ENCODE measurements around the gene FOXM1.

FOXM1 gene

DNA sequence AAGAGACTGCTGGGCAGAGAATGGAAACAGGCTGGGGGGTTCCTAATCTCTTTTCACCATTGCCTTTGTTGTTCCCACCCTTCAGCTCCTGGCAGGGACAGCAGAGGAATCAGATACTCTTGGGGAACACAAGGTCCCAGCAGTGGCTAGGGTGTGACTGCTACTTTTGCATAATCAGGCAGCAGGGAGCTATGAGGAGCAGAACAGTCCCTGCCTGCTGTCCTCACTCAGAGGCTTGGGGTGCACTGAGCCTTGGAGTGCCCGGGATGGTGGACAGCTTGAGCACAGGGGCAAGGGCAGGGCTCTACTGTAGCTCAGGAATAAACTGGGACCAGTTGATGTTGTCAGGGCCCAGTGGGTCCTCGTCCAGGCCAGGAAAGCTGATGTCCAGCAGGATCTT lies 18.6 kb downstream of the FOXM1 start:
- Histone ChIP-seq H3K4me3 (ENCODE audit: insufficient read depth, low read depth, low read length) (no peak overlapping the region), H3K4me1 (ENCODE audit: control insufficient read depth, insufficient read depth, low read length) (peaks cover 19% of the 10 kb centered on the region), H3K36me3 (ENCODE audit: control insufficient read depth, insufficient read depth, low read length) (peaks cover 33% of the 10 kb centered on the region), H3K27ac (ENCODE audit: insufficient read depth, low read depth, low read length, poor library complexity, severe bottlenecking) (no peak overlapping the region), H3K9me3 (ENCODE audit: control insufficient read depth, low read length) (no peaks in the 10 kb centered on the region), H3K27me3 (ENCODE audit: control insufficient read depth, insufficient read depth, low read length, poor library complexity, severe bottlenecking) (no peaks in the 10 kb centered on the region)
- 87 to 88% methylated on average over 2 of the region's 2 CpGs for WGBS, 2 experiments

DNA sequence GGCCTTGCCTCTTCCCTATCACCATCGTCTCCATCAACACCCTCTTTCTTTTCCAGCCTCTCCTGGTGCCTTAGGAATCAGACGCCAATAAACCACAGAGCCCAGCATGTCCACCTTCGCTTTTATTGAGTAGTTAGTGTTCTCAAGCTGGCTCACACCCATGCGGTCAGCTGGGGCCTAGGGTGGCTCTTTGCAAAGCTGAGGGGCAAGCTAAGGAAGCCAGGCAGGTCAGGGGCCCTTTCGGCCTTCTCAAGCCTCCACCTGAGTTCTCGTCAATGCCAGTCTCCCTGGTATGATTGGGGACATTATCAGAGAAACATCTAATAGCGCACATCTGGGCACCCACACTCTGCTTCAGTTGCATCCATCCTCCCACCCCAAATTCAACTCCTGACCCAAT lies 19.4 kb downstream of the FOXM1 start:
- Histone ChIP-seq H3K9me3 (ENCODE audit: control insufficient read depth, low read length) (no peaks in the 10 kb centered on the region), H3K36me3 (ENCODE audit: control insufficient read depth, insufficient read depth, low read length) (peaks cover 26% of the 10 kb centered on the region), H3K4me3 (ENCODE audit: insufficient read depth, low read depth, low read length) (no peak overlapping the region), H3K27me3 (ENCODE audit: control insufficient read depth, insufficient read depth, low read length, poor library complexity, severe bottlenecking) (no peaks in the 10 kb centered on the region), H3K27ac (ENCODE audit: insufficient read depth, low read depth, low read length, poor library complexity, severe bottlenecking) (no peak overlapping the region), H3K4me1 (ENCODE audit: control insufficient read depth, insufficient read depth, low read length) (peaks cover 19% of the 10 kb centered on the region)
- 92 to 95% methylated on average over 7 of the region's 7 CpGs for WGBS, 2 experiments

GRCh38 chr12:2857021-2857431 lies 19.9 kb downstream of the FOXM1 start, which contains the start of gene TEX52:
TEX52 (minus strand) TSS chr12:2857039; CDS start chr12:2857026, 13 bp downstream.
- no peaks in the 10 kb centered on the region for H3K27me3 ChIP-seq (ENCODE audit: control insufficient read depth, insufficient read depth, low read length, poor library complexity, severe bottlenecking)
- H3K4me3 ChIP-seq (ENCODE audit: insufficient read depth, low read depth, low read length), result no peak within 1 kb of the TSS
- no peaks in the 10 kb centered on the region for H3K9me3 ChIP-seq (ENCODE audit: control insufficient read depth, low read length)
- peak within 1 kb of the TSS; percentile 63 for H3K27ac ChIP-seq (ENCODE audit: insufficient read depth, low read depth, low read length, poor library complexity, severe bottlenecking)
- H3K4me1 ChIP-seq (ENCODE audit: control insufficient read depth, insufficient read depth, low read length), result peaks cover 19% of the 10 kb centered on the region
- 76 to 77% methylated on average over 3 of the region's 3 CpGs for WGBS, 2 experiments
- H3K36me3 ChIP-seq (ENCODE audit: control insufficient read depth, insufficient read depth, low read length), result peaks cover 25% of the 10 kb centered on the region

DNA sequence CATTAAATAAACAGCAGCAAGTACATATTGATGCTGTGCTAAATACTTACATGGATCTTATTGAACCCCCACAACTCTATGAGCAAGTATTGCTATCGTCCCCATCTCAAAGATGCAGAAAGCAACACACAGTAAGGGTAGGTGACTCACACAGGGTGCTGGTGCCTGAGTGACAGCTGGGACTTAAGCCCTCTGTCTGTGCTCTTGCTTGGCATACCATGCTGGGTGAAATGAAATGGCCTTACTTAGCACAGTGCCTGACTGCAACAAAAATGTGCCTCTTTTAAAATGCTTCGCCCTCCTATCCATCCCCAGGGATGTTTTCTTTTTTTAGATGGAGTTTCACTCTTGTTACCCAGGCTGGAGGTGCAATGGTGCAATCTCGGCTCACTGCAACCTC lies 20.9 kb downstream of the FOXM1 start:
- Histone ChIP-seq H3K4me1 (ENCODE audit: control insufficient read depth, insufficient read depth, low read length) (peaks cover 19% of the 10 kb centered on the region), H3K27ac (ENCODE audit: insufficient read depth, low read depth, low read length, poor library complexity, severe bottlenecking) (no peak overlapping the region), H3K9me3 (ENCODE audit: control insufficient read depth, low read length) (no peaks in the 10 kb centered on the region), H3K36me3 (ENCODE audit: control insufficient read depth, insufficient read depth, low read length) (peaks cover 20% of the 10 kb centered on the region), H3K4me3 (ENCODE audit: insufficient read depth, low read depth, low read length) (no peak overlapping the region), H3K27me3 (ENCODE audit: control insufficient read depth, insufficient read depth, low read length, poor library complexity, severe bottlenecking) (no peaks in the 10 kb centered on the region)
- 85 to 92% methylated on average over 3 of the region's 3 CpGs for WGBS, 2 experiments

GRCh38 chr12:2855546-2855945 lies 21.4 kb downstream of the FOXM1 start:
- no peaks in the 10 kb centered on the region for H3K9me3 ChIP-seq (ENCODE audit: control insufficient read depth, low read length)
- H3K36me3 ChIP-seq (ENCODE audit: control insufficient read depth, insufficient read depth, low read length), result peaks cover 16% of the 10 kb centered on the region
- H3K4me3 ChIP-seq (ENCODE audit: insufficient read depth, low read depth, low read length), result no peak overlapping the region
- peaks cover 19% of the 10 kb centered on the region for H3K4me1 ChIP-seq (ENCODE audit: control insufficient read depth, insufficient read depth, low read length)
- H3K27ac ChIP-seq (ENCODE audit: insufficient read depth, low read depth, low read length, poor library complexity, severe bottlenecking), result no peak overlapping the region
- 91 to 93% methylated on average over 7 of the region's 7 CpGs for WGBS, 2 experiments
- H3K27me3 ChIP-seq (ENCODE audit: control insufficient read depth, insufficient read depth, low read length, poor library complexity, severe bottlenecking), result no peaks in the 10 kb centered on the region

DNA sequence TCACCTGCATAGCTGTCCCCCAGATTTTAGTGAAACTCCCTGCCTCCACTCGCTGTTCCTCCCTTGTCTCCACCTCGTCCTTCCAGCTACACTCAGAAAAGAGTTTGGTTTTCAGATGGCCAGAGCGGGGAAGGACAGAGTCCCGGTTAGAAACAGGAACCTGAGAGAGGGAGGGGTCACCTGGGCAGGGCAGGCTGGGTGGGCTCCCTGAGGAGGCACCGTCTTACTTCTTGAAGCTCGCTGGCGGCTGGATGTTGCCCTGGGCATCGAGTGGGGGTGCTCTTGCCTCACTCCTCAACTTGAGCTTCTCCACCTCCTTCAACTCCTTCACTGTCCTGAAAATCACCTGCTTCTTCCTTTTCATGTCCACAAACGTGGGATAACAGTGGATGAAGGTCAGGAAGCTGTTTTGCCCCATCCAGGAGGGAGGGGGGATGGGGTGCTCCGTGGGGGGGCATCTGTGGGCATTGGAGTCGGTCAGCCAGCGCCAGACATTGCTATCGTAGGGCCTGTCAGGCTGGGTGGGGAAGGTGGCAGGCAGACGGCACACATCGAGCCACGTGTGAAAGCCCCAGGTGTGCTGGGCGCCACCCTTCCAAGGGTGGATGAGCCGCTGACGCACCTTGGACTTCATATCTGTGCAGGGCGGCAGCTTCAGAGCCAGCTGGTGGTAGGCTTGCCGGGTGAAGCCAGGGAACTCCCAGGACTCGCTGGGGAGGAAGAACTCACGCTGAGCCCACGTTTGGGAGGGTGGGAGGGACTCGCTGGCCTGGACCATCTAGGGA lies 22.1 kb downstream of the FOXM1 start:
- Histone ChIP-seq H3K27me3 (ENCODE audit: control insufficient read depth, insufficient read depth, low read length, poor library complexity, severe bottlenecking) (no peaks in the 10 kb centered on the region), H3K4me3 (ENCODE audit: insufficient read depth, low read depth, low read length) (no peak overlapping the region), H3K36me3 (ENCODE audit: control insufficient read depth, insufficient read depth, low read length) (peaks cover 16% of the 10 kb centered on the region), H3K4me1 (ENCODE audit: control insufficient read depth, insufficient read depth, low read length) (peaks cover 19% of the 10 kb centered on the region), H3K9me3 (ENCODE audit: control insufficient read depth, low read length) (no peaks in the 10 kb centered on the region), H3K27ac (ENCODE audit: insufficient read depth, low read depth, low read length, poor library complexity, severe bottlenecking) (no peak overlapping the region)
- 87 to 88% methylated on average over 25 of the region's 25 CpGs for WGBS, 2 experiments

- Histone ChIP-seq H3K36me3 (ENCODE audit: control insufficient read depth, insufficient read depth, low read length) (peaks cover 4% of the 10 kb centered on the region), H3K9me3 (ENCODE audit: control insufficient read depth, low read length) (no peaks in the 10 kb centered on the region), H3K4me1 (ENCODE audit: control insufficient read depth, insufficient read depth, low read length) (peaks cover 20% of the 10 kb centered on the region), H3K4me3 (ENCODE audit: insufficient read depth, low read depth, low read length) (no peak overlapping the region), H3K27ac (ENCODE audit: insufficient read depth, low read depth, low read length, poor library complexity, severe bottlenecking) (no peak overlapping the region), H3K27me3 (ENCODE audit: control insufficient read depth, insufficient read depth, low read length, poor library complexity, severe bottlenecking) (no peaks in the 10 kb centered on the region)
- WGBS, 2 experiments, result 7 to 9% methylated on average over 10 of the region's 11 CpGs
Observed at GRCh38 chr12:2853626-2854025, 23.3 kb downstream of the FOXM1 start.

- H3K27ac ChIP-seq (ENCODE audit: insufficient read depth, low read depth, low read length, poor library complexity, severe bottlenecking), result no peak overlapping the region
- H3K4me3 ChIP-seq (ENCODE audit: insufficient read depth, low read depth, low read length), result no peak overlapping the region
- no peaks in the 10 kb centered on the region for H3K9me3 ChIP-seq (ENCODE audit: control insufficient read depth, low read length)
- H3K4me1 ChIP-seq (ENCODE audit: control insufficient read depth, insufficient read depth, low read length), result peaks cover 16% of the 10 kb centered on the region
- no peaks in the 10 kb centered on the region for H3K36me3 ChIP-seq (ENCODE audit: control insufficient read depth, insufficient read depth, low read length)
- no peaks in the 10 kb centered on the region for H3K27me3 ChIP-seq (ENCODE audit: control insufficient read depth, insufficient read depth, low read length, poor library complexity, severe bottlenecking)
- WGBS, 2 experiments, result 94 to 96% methylated on average over 3 of the region's 3 CpGs
Observed at GRCh38 chr12:2851931-2852330, 25.0 kb downstream of the FOXM1 start.

DNA sequence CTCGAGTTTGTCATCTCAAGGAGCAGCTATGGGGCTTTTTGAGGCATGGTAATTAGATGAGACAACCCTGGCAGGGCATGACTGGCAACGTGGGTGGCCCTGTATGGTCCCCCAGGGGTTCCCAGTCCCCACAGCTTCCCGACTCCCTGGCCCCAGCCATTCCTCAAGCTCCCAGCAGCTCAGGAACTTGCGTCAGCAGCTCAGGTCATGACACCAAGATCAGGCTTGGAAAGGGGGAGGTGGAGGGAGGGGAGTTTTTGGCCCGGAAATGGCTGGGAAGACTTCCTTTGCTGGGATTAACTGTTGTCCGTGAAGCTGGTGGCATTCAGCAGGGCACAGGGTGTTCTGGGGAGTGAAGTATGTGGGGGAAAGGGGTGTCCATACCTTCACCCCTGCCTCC lies 31.7 kb downstream of the FOXM1 start:
- no peak overlapping the region for H3K27ac ChIP-seq (ENCODE audit: insufficient read depth, low read depth, low read length, poor library complexity, severe bottlenecking)

GRCh38 chr12:2844786-2845185 lies 32.2 kb downstream of the FOXM1 start:
- WGBS, 2 experiments, result 92% methylated on average over 9 of the region's 9 CpGs
- H3K4me1 ChIP-seq (ENCODE audit: control insufficient read depth, insufficient read depth, low read length), result peaks cover 30% of the 10 kb centered on the region
- H3K36me3 ChIP-seq (ENCODE audit: control insufficient read depth, insufficient read depth, low read length), result no peaks in the 10 kb centered on the region
- no peak overlapping the region for H3K4me3 ChIP-seq (ENCODE audit: insufficient read depth, low read depth, low read length)
- H3K27me3 ChIP-seq (ENCODE audit: control insufficient read depth, insufficient read depth, low read length, poor library complexity, severe bottlenecking), result no peaks in the 10 kb centered on the region
- no peak overlapping the region for H3K27ac ChIP-seq (ENCODE audit: insufficient read depth, low read depth, low read length, poor library complexity, severe bottlenecking)
- H3K9me3 ChIP-seq (ENCODE audit: control insufficient read depth, low read length), result no peaks in the 10 kb centered on the region

More for the DNA sequence above, 31.7 kb downstream of the FOXM1 start:
- H3K4me1 ChIP-seq (ENCODE audit: control insufficient read depth, insufficient read depth, low read length), result peaks cover 30% of the 10 kb centered on the region
- no peaks in the 10 kb centered on the region for H3K36me3 ChIP-seq (ENCODE audit: control insufficient read depth, insufficient read depth, low read length)
- H3K4me3 ChIP-seq (ENCODE audit: insufficient read depth, low read depth, low read length), result no peak overlapping the region
- no peaks in the 10 kb centered on the region for H3K27me3 ChIP-seq (ENCODE audit: control insufficient read depth, insufficient read depth, low read length, poor library complexity, severe bottlenecking)
- H3K9me3 ChIP-seq (ENCODE audit: control insufficient read depth, low read length), result no peaks in the 10 kb centered on the region
- 44 to 48% methylated on average over 6 of the region's 6 CpGs for WGBS, 2 experiments

Data from ectodermal cell (in vitro differentiated cells).